Liver (tissue), 10 donors: ENCODE data around the gene UFC1. TPM values are rescaled to one million over a fixed set of nuclear protein-coding genes. Genes with fewer than 3 reads are reported as not detected.

Experiments
- DNase-seq: peaks from one replicate; pipeline ENCODE4 v3.0.0-alpha.2; 2017; ENCODE audit warnings: low spot score
- H3K27ac ChIP-seq, 2 donors: one replicate each; pipeline ENCODE4 v1.7.0; 2013; ENCODE audit warnings: inconsistent platforms in 2 of 2, low read length in 2 of 2, control low read depth in 1 of 2, low read depth in 1 of 2, mild to moderate bottlenecking in 1 of 2
- H3K27me3 ChIP-seq, 4 donors: one replicate each; pipeline versions ENCODE4 v1.6.1 to v1.7.0; 2013; ENCODE audit warnings: low read length in 3 of 4, inconsistent platforms in 1 of 4, mild to moderate bottlenecking in 1 of 4, moderate library complexity in 1 of 4; ENCODE audit not compliant: control insufficient read depth in 4 of 4, insufficient read depth in 4 of 4
- H3K36me3 ChIP-seq, 4 donors: one replicate each; pipeline versions ENCODE4 v1.6.1 to v1.7.0; 2013; ENCODE audit warnings: low read length in 3 of 4, mild to moderate bottlenecking in 3 of 4, low read depth in 1 of 4, moderate library complexity in 1 of 4; ENCODE audit not compliant: control insufficient read depth in 4 of 4, insufficient read depth in 3 of 4
- H3K4me1 ChIP-seq, 4 donors: one replicate each; pipeline versions ENCODE4 v1.6.1 to v1.7.0; 2013; ENCODE audit warnings: low read length in 3 of 4, mild to moderate bottlenecking in 3 of 4, moderate library complexity in 1 of 4; ENCODE audit not compliant: control insufficient read depth in 4 of 4, insufficient read depth in 4 of 4
- H3K4me3 ChIP-seq, 3 donors: one replicate each; pipeline versions ENCODE4 v1.6.1 to v1.7.0; 2013; ENCODE audit warnings: low read length in 3 of 3, control low read depth in 1 of 3, low read depth in 1 of 3, mild to moderate bottlenecking in 1 of 3
- H3K9ac ChIP-seq, 2 donors: one replicate each; pipeline ENCODE4 v1.7.0; 2013; ENCODE audit warnings: low read length in 2 of 2, mild to moderate bottlenecking in 2 of 2, moderate library complexity in 2 of 2, control low read depth in 1 of 2, low read depth in 1 of 2
- H3K9me3 ChIP-seq, 4 donors: one replicate each; pipeline versions ENCODE4 v1.6.1 to v1.7.0; 2013; ENCODE audit warnings: low read length in 3 of 4; ENCODE audit not compliant: control insufficient read depth in 4 of 4
- EGR1 ChIP-seq, 2 donors: IDR thresholded peaks; 2 replicates each; pipeline ENCODE4 v1.6.1; 2016 to 2018; ENCODE audit warnings: antibody characterized with exemption in 2 of 2, low read depth in 2 of 2
- FOXA1 ChIP-seq: IDR thresholded peaks from 2 replicates; pipeline ENCODE4 v1.6.1; 2016; ENCODE audit warnings: antibody characterized with exemption
- GABPA ChIP-seq, 2 donors: IDR thresholded peaks in 1 of 2; conservative IDR thresholded peaks in 1 of 2; 2 replicates each; pipeline ENCODE4 v1.6.1; 2016; ENCODE audit warnings: antibody characterized with exemption in 2 of 2, mild to moderate bottlenecking in 1 of 2, moderate library complexity in 1 of 2
- HNF4G ChIP-seq: IDR thresholded peaks from 2 replicates; pipeline ENCODE4 v1.6.1; 2016; ENCODE audit warnings: antibody characterized with exemption
- JUND ChIP-seq, 2 donors: IDR thresholded peaks; 2 replicates each; pipeline ENCODE4 v1.6.1; 2016; ENCODE audit warnings: antibody characterized with exemption in 2 of 2
- NR2F2 ChIP-seq: IDR thresholded peaks from 2 replicates; pipeline ENCODE4 v1.6.1; 2016; ENCODE audit warnings: antibody characterized with exemption
- RAD21 ChIP-seq, 2 donors: IDR thresholded peaks; 2 replicates each; pipeline ENCODE4 v1.6.1; 2016; ENCODE audit warnings: antibody characterized with exemption in 2 of 2, mild to moderate bottlenecking in 2 of 2
- RXRA ChIP-seq, 2 donors: IDR thresholded peaks; 2 replicates each; pipeline ENCODE4 v1.6.1; 2017 to 2018; ENCODE audit warnings: antibody characterized with exemption in 2 of 2, mild to moderate bottlenecking in 1 of 2
- SP1 ChIP-seq: IDR thresholded peaks from 2 replicates; pipeline ENCODE4 v1.6.1; 2018; ENCODE audit warnings: antibody characterized with exemption, mild to moderate bottlenecking
- TAF1 ChIP-seq: conservative IDR thresholded peaks from 2 replicates; pipeline ENCODE4 v1.6.1; 2016; ENCODE audit warnings: antibody characterized with exemption, mild to moderate bottlenecking
- YY1 ChIP-seq: IDR thresholded peaks from 2 replicates; pipeline ENCODE4 v1.6.1; 2016; ENCODE audit warnings: antibody characterized with exemption, mild to moderate bottlenecking
- WGBS: extraction: QIAGEN DNeasy Blood & Tissue Kit; methylation state at CpG from one replicate; pipeline ENCODE4 v1.1.7; 2013; 5-methylcytosine and 5-hydroxymethylcytosine counted together
- polyA plus RNA-seq, 2 donors: library from polyadenylated mRNA; stranded (reverse) in 1 of 2; unstranded in 1 of 2; fragments of 200-250 nt in 1 of 2; fragments of >200 nt in 1 of 2; fragmentation: Nextera tagmentation in 1 of 2; extraction: Ambion mirVana in 1 of 2; gene quantifications; one replicate each; pipeline versions ENCODE4 v1.2.1 to v1.2.3, GENCODE V29; 2013 to 2015
- small RNA-seq: library from RNA; depleted of rRNA; stranded (forward); fragments of <200 nt; gene quantifications from one replicate; pipeline ENCODE3, GENCODE V24; 2014
- total RNA-seq, 2 donors: library from RNA; depleted of rRNA; stranded (reverse); fragments of >200 nt; gene quantifications; one replicate each; pipeline ENCODE4 v1.2.3, GENCODE V29; 2014
- TF ChIP-seq, protein P1 (sequence below): IDR thresholded peaks from 2 replicates; pipeline ENCODE4 v1.6.1; 2016; ENCODE audit warnings: antibody characterized with exemption, mild to moderate bottlenecking
- TF ChIP-seq, protein P2 (sequence below): fragments of 150-350 bp; IDR thresholded peaks from 2 replicates; pipeline ENCODE4 v1.5.1; 2017; ENCODE audit warnings: improper control_type of control experiment, low read depth, low read length; ENCODE audit not compliant: missing input control
- TF ChIP-seq, protein P3 (sequence below): IDR thresholded peaks from 2 replicates; pipeline ENCODE4 v1.6.1; 2016; ENCODE audit warnings: antibody characterized with exemption
- donor health status: healthy.
- donor health status: healthy.
- donor health status: healthy.
- donor health status: healthy.
- donor health status: healthy.

The UFC1 gene
- total and polyA plus RNA-seq, 4 donors: 34.2 to 47.5 (median 43.3) TPM

DNA sequence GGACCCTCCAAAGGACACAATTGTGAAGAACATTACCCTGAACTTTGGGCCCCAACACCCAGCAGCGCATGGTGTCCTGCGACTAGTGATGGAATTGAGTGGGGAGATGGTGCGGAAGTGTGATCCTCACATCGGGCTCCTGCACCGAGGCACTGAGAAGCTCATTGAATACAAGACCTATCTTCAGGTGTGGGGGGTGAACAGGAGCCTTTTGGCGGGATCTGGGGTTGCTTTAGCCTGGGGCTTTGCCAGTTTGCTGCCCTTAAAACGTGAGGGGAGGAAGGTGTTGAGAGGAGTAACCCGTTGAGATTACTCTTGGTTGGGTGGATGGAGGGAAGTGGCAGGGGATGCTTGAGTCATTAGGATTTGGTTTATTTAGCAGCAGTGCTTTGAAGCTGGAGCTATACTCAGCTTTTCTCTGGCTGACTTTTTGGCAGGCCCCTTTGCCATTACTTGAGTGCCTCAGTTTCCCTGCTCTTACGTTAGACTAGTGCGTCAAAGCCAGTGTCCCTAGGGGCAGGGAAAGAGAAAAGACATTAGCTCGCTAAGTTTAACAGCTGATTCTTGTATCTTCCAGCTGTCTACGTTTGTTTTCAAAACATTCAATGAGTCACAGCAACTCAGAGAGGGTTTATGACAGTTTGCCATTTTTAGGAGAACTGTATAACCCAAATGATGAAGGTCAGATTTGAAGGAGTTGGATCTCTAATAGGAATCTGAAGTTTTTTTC lies 52.8 kb downstream of the UFC1 start:
- no peak overlapping the region for H3K9ac ChIP-seq
- WGBS: 86% methylated on average over 12 of the region's 12 CpGs
- DNase-seq: no peak
- H3K4me3 ChIP-seq: no peak overlapping the region
- H3K4me1 ChIP-seq: peaks cover 8 to 27% (median 20%) of the 10 kb centered on the region in 4 donors
- TF ChIP-seq GABPA (IDR thresholded peaks at IDR 0.05 in 1 of 2, conservative IDR thresholded peaks at IDR 0.05 in 1 of 2) (no peak), YY1 (peak; percentile 10)
- peaks cover 6 to 51% (median 34%) of the 10 kb centered on the region in 4 donors for H3K36me3 ChIP-seq
- H3K27me3 ChIP-seq: no peaks in the 10 kb centered on the region
- no peaks in the 10 kb centered on the region for H3K9me3 ChIP-seq
- H3K27ac ChIP-seq: peak overlapping the region; percentile 63 to 82

DNA sequence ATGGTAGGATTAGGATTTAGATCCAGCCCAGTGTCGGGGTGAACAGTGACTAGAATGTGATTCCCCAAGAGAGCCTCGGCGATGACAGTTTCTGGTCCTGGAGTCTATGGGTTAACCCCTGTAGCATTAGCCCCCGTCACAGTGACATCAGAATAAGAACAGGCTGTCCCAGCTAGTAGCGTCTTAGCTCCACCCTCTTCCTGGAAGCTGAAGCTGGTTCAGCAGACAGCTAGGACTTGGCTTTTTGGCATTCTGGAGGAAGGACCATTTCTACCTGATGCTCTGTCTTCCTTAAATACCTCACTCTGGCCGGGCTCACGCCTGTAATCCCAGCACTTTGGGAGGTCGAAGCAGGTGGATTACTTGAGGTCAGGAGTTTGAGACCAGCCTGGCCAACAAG lies 53.4 kb downstream of the UFC1 start:
- H3K4me1 ChIP-seq: peaks cover 7 to 27% (median 19%) of the 10 kb centered on the region in 4 donors
- H3K4me3 ChIP-seq: no peak overlapping the region
- H3K27ac ChIP-seq: peak overlapping the region; percentile 46 to 82
- no peaks in the 10 kb centered on the region for H3K9me3 ChIP-seq
- WGBS: 77% methylated on average over 8 of the region's 8 CpGs
- TF ChIP-seq JUND (IDR thresholded peaks at IDR 0.05) (no peak), NR2F2 (peak; percentile 82), YY1 (peak; percentile 7), RXRA (IDR thresholded peaks at IDR 0.05) (peak in 1 of 2 donors; percentile 36), TAF1 (peak; percentile 41), EGR1 (IDR thresholded peaks at IDR 0.05; ENCODE audit: low read depth in 2 of 2) (no peak), RAD21 (IDR thresholded peaks at IDR 0.05) (no peak), HNF4G (no peak), SP1 (peak; percentile 76), FOXA1 (no peak), GABPA (IDR thresholded peaks at IDR 0.05 in 1 of 2, conservative IDR thresholded peaks at IDR 0.05 in 1 of 2) (no peak)
- TF ChIP-seq, protein P1, sequence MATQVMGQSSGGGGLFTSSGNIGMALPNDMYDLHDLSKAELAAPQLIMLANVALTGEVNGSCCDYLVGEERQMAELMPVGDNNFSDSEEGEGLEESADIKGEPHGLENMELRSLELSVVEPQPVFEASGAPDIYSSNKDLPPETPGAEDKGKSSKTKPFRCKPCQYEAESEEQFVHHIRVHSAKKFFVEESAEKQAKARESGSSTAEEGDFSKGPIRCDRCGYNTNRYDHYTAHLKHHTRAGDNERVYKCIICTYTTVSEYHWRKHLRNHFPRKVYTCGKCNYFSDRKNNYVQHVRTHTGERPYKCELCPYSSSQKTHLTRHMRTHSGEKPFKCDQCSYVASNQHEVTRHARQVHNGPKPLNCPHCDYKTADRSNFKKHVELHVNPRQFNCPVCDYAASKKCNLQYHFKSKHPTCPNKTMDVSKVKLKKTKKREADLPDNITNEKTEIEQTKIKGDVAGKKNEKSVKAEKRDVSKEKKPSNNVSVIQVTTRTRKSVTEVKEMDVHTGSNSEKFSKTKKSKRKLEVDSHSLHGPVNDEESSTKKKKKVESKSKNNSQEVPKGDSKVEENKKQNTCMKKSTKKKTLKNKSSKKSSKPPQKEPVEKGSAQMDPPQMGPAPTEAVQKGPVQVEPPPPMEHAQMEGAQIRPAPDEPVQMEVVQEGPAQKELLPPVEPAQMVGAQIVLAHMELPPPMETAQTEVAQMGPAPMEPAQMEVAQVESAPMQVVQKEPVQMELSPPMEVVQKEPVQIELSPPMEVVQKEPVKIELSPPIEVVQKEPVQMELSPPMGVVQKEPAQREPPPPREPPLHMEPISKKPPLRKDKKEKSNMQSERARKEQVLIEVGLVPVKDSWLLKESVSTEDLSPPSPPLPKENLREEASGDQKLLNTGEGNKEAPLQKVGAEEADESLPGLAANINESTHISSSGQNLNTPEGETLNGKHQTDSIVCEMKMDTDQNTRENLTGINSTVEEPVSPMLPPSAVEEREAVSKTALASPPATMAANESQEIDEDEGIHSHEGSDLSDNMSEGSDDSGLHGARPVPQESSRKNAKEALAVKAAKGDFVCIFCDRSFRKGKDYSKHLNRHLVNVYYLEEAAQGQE: no peak
- TF ChIP-seq, protein P2, sequence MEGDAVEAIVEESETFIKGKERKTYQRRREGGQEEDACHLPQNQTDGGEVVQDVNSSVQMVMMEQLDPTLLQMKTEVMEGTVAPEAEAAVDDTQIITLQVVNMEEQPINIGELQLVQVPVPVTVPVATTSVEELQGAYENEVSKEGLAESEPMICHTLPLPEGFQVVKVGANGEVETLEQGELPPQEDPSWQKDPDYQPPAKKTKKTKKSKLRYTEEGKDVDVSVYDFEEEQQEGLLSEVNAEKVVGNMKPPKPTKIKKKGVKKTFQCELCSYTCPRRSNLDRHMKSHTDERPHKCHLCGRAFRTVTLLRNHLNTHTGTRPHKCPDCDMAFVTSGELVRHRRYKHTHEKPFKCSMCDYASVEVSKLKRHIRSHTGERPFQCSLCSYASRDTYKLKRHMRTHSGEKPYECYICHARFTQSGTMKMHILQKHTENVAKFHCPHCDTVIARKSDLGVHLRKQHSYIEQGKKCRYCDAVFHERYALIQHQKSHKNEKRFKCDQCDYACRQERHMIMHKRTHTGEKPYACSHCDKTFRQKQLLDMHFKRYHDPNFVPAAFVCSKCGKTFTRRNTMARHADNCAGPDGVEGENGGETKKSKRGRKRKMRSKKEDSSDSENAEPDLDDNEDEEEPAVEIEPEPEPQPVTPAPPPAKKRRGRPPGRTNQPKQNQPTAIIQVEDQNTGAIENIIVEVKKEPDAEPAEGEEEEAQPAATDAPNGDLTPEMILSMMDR: no peak
- TF ChIP-seq, protein P3, sequence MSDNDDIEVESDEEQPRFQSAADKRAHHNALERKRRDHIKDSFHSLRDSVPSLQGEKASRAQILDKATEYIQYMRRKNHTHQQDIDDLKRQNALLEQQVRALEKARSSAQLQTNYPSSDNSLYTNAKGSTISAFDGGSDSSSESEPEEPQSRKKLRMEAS: no peak
- H3K9ac ChIP-seq: no peak overlapping the region
- H3K27me3 ChIP-seq: no peaks in the 10 kb centered on the region
- peaks cover 6 to 55% (median 38%) of the 10 kb centered on the region in 4 donors for H3K36me3 ChIP-seq
- no peak for DNase-seq

Small RNA genes lying within 50 kb of the gene (small RNA-seq; reads per million reads assigned to genes)
- gene RF01225: not detected

Other genes starting within 250 kb of the UFC1 start
- gene ITLN2, start 199.2 kb upstream of the UFC1 start, total RNA-seq: under 1 TPM in 1 of 2 donors, not detected in 1; 0.50 TPM
- under 1 TPM in 1 of 2 donors, not detected in 1; 0.12 TPM for gene ITLN2, start 199.2 kb upstream of the UFC1 start, polyA plus RNA-seq
- gene F11R, start 132.8 kb upstream of the UFC1 start, total RNA-seq: 10 to 100 TPM; 45.9 to 80.4 TPM
- 10 to 100 TPM; 25.8 to 45.3 TPM for gene F11R, start 132.8 kb upstream of the UFC1 start, polyA plus RNA-seq
- 10 to 100 TPM; 10.9 to 23.6 TPM for gene TSTD1, start 115.0 kb upstream of the UFC1 start, total RNA-seq
- gene TSTD1, start 115.0 kb upstream of the UFC1 start, polyA plus RNA-seq: 10 to 100 TPM; 45.9 to 67.5 TPM
- gene USF1, start 108.0 kb upstream of the UFC1 start, total RNA-seq: 10 to 100 TPM; 29.8 to 43.5 TPM
- gene USF1, start 108.0 kb upstream of the UFC1 start, polyA plus RNA-seq: 10 to 100 TPM; 19.2 to 24.5 TPM
- 1 to 10 TPM; 6.6 to 8.9 TPM for gene ARHGAP30, start 84.1 kb upstream of the UFC1 start, total RNA-seq
- 1 to 10 TPM; 1.2 to 3.5 TPM for gene ARHGAP30, start 84.1 kb upstream of the UFC1 start, polyA plus RNA-seq
- gene NECTIN4, start 64.4 kb upstream of the UFC1 start, total RNA-seq: not detected
- gene NECTIN4, start 64.4 kb upstream of the UFC1 start, polyA plus RNA-seq: under 1 TPM in 1 of 2 donors, not detected in 1; 0.01 TPM
- 1 to 10 TPM; 1.9 to 2.8 TPM for gene KLHDC9, start 55.6 kb upstream of the UFC1 start, total RNA-seq
- 1 to 10 TPM; 2.4 to 3.3 TPM for gene KLHDC9, start 55.6 kb upstream of the UFC1 start, polyA plus RNA-seq
- gene PFDN2, start 35.9 kb upstream of the UFC1 start, total RNA-seq: 10 to 100 TPM; 12.4 to 19.3 TPM
- 10 to 100 TPM; 48.7 to 61.9 TPM for gene PFDN2, start 35.9 kb upstream of the UFC1 start, polyA plus RNA-seq
- 10 to 100 TPM; 17.8 to 37.2 TPM for gene NIT1, start 35.9 kb upstream of the UFC1 start, total RNA-seq
- gene NIT1, start 35.9 kb upstream of the UFC1 start, polyA plus RNA-seq: 10 to 100 TPM; 41.4 to 45.8 TPM
- gene DEDD, start 21.3 kb upstream of the UFC1 start, total RNA-seq: 10 to 100 TPM; 13.8 to 16.7 TPM
- gene DEDD, start 21.3 kb upstream of the UFC1 start, polyA plus RNA-seq: 10 to 100 TPM; 15.2 to 17.7 TPM
- gene USP21, start 5.5 kb downstream of the UFC1 start, total RNA-seq: 1 to 10 TPM; 7.2 to 9.0 TPM
- gene USP21, start 5.5 kb downstream of the UFC1 start, polyA plus RNA-seq: 1 to 10 TPM; 4.1 to 5.8 TPM
- 100 to 1,000 TPM in 1 of 2 donors, 1 to 10 TPM in 1; 6.2 to 106 TPM for gene PPOX, start 12.4 kb downstream of the UFC1 start, total RNA-seq
- 1 to 10 TPM; 6.2 to 9.6 TPM for gene PPOX, start 12.4 kb downstream of the UFC1 start, polyA plus RNA-seq
- 10 to 100 TPM; 13.1 to 23.8 TPM for gene B4GALT3, start 23.5 kb downstream of the UFC1 start, total RNA-seq
- gene B4GALT3, start 23.5 kb downstream of the UFC1 start, polyA plus RNA-seq: 10 to 100 TPM; 14.0 to 15.4 TPM
- 1 to 10 TPM in 1 of 2 donors, under 1 TPM in 1; 0.28 to 2.2 TPM for gene ADAMTS4, start 45.1 kb downstream of the UFC1 start, total RNA-seq
- under 1 TPM; 0.21 to 0.48 TPM for gene ADAMTS4, start 45.1 kb downstream of the UFC1 start, polyA plus RNA-seq
- 100 to 1,000 TPM; 105 to 167 TPM for gene NDUFS2, start 48.4 kb downstream of the UFC1 start, total RNA-seq
- gene NDUFS2, start 48.4 kb downstream of the UFC1 start, polyA plus RNA-seq: 100 to 1,000 TPM in 1 of 2 donors, 10 to 100 TPM in 1; 93.3 to 135 TPM
- 10 to 100 TPM; 25.4 to 32.6 TPM for gene FCER1G, start 61.3 kb downstream of the UFC1 start, total RNA-seq
- 10 to 100 TPM; 46.1 to 77.1 TPM for gene FCER1G, start 61.3 kb downstream of the UFC1 start, polyA plus RNA-seq
- 1,000 to 10,000 TPM; 5,041 to 8,644 TPM for gene APOA2, start 69.7 kb downstream of the UFC1 start, total RNA-seq
- gene APOA2, start 69.7 kb downstream of the UFC1 start, polyA plus RNA-seq: over 10,000 TPM; 12,638 to 30,612 TPM
- gene TOMM40L, start 72.1 kb downstream of the UFC1 start, total RNA-seq: 1 to 10 TPM; 6.7 to 7.4 TPM
- 10 to 100 TPM; 10.4 to 10.5 TPM for gene TOMM40L, start 72.1 kb downstream of the UFC1 start, polyA plus RNA-seq
- gene NR1I3, start 84.2 kb downstream of the UFC1 start, total RNA-seq: 10 to 100 TPM; 10.4 to 52.3 TPM
- 100 to 1,000 TPM in 1 of 2 donors, 10 to 100 TPM in 1; 43.0 to 128 TPM for gene NR1I3, start 84.2 kb downstream of the UFC1 start, polyA plus RNA-seq
- gene PCP4L1, start 104.8 kb downstream of the UFC1 start, total RNA-seq: 1 to 10 TPM; 5.9 to 8.7 TPM
- gene PCP4L1, start 104.8 kb downstream of the UFC1 start, polyA plus RNA-seq: 1 to 10 TPM; 1.1 to 4.1 TPM
- 1 to 10 TPM in 1 of 2 donors, under 1 TPM in 1; 0.37 to 1.0 TPM for gene MPZ, start 156.0 kb downstream of the UFC1 start, total RNA-seq
- gene MPZ, start 156.0 kb downstream of the UFC1 start, polyA plus RNA-seq: 1 to 10 TPM in 1 of 2 donors, under 1 TPM in 1; 0.97 to 7.4 TPM
- 100 to 1,000 TPM in 1 of 2 donors, 10 to 100 TPM in 1; 44.3 to 116 TPM for gene SDHC, start 160.4 kb downstream of the UFC1 start, total RNA-seq
- 100 to 1,000 TPM in 1 of 2 donors, 10 to 100 TPM in 1; 77.7 to 247 TPM for gene SDHC, start 160.4 kb downstream of the UFC1 start, polyA plus RNA-seq
- gene CFAP126, start 213.9 kb downstream of the UFC1 start, total RNA-seq: not detected
- gene CFAP126, start 213.9 kb downstream of the UFC1 start, polyA plus RNA-seq: not detected